ENCODE results near the gene CEMP1. TPM values are rescaled to one million over a fixed set of nuclear protein-coding genes. Genes with fewer than 3 reads are reported as not detected.

Gene CEMP1
- polyA plus RNA-seq, 1 experiment = not detected

- DNase-seq (ENCODE audit: low read depth) = no peak
- Histone ChIP-seq H3K36me3 (ENCODE audit: control insufficient read depth, insufficient read depth, low read length) (peaks cover 23% of the 10 kb centered on the region), H3K4me3 (ENCODE audit: low read depth, low read length) (no peak overlapping the region), H3K27me3 (ENCODE audit: control insufficient read depth, insufficient read depth, low read length) (no peaks in the 10 kb centered on the region)
- TF ChIP-seq, protein P1, sequence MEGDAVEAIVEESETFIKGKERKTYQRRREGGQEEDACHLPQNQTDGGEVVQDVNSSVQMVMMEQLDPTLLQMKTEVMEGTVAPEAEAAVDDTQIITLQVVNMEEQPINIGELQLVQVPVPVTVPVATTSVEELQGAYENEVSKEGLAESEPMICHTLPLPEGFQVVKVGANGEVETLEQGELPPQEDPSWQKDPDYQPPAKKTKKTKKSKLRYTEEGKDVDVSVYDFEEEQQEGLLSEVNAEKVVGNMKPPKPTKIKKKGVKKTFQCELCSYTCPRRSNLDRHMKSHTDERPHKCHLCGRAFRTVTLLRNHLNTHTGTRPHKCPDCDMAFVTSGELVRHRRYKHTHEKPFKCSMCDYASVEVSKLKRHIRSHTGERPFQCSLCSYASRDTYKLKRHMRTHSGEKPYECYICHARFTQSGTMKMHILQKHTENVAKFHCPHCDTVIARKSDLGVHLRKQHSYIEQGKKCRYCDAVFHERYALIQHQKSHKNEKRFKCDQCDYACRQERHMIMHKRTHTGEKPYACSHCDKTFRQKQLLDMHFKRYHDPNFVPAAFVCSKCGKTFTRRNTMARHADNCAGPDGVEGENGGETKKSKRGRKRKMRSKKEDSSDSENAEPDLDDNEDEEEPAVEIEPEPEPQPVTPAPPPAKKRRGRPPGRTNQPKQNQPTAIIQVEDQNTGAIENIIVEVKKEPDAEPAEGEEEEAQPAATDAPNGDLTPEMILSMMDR (IDR thresholded peaks at IDR 0.05; ENCODE audit: insufficient read depth, low read depth, low read length) = no peak
- ChIA-PET CTCF (interaction anchor here (0.6 to 3.2 kb wide), 3 partner anchors 9 to 239 kb away, joined by 3 to 19 read pairs (median 4); no protein-coding TSS in a partner anchor), POLR2A (no interaction called here)
Measured at GRCh38 chr16:2492292-2492691, 38.9 kb downstream of the CEMP1 start.

DNA sequence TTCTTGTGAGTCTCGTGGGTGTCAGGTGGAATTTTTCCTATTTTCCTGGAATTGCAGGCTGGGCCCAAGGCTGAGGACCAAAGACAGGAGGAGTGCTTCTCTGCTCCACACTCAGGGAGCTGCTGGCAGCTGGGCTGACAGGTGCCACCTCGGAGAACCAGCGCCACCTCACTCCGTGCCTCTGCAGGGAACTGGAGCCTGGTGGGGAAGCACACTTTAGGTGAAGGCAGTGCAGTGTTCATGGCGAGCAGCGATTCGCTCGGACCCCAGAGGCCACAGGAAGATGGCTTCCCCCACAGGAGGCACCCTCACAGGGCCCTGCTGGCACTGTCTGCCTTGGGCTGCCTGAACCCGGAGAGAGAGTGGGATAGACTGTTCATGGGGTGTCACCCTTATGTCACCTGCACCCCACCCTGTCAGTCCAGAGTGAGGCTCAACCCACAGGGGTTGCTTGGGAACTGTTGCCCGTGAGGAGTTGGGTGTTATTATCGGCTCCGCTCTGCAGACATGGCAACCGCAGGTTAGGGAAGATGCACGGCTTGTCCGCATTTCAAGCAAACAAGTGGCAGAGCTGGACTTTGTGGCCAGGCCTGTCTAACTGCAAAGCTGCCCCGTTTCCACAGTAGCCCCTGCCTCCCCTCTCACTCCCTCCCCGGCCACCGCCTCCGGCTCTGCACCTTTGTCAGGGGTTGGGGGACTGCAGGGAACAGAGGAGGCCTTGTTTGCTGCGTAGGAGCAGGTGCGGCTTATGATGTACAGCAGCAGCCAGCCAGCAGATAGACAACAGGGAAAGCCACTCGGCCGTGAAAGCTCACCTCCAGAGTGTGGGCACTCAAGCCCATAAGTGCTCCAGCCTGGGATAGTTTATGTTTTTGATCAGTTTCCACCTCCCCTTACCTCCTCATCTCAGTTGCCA is 40.8 kb downstream of the CEMP1 start:
- no peak for DNase-seq (ENCODE audit: low read depth)
- CTCF ChIA-PET = interaction anchor here (0.5 to 3.2 kb wide), 3 partner anchors 11 to 243 kb away, joined by 3 to 19 read pairs (median 4); partner anchors contain the start of gene ECI1
- Histone ChIP-seq H3K27me3 (ENCODE audit: control insufficient read depth, insufficient read depth, low read length) (no peaks in the 10 kb centered on the region), H3K4me3 (ENCODE audit: low read depth, low read length) (no peak overlapping the region), H3K36me3 (ENCODE audit: control insufficient read depth, insufficient read depth, low read length) (peaks cover 15% of the 10 kb centered on the region)
- TF ChIP-seq, protein P1 (IDR thresholded peaks at IDR 0.05; ENCODE audit: insufficient read depth, low read depth, low read length) = no peak
- POLR2A ChIA-PET = no interaction called here

DNA sequence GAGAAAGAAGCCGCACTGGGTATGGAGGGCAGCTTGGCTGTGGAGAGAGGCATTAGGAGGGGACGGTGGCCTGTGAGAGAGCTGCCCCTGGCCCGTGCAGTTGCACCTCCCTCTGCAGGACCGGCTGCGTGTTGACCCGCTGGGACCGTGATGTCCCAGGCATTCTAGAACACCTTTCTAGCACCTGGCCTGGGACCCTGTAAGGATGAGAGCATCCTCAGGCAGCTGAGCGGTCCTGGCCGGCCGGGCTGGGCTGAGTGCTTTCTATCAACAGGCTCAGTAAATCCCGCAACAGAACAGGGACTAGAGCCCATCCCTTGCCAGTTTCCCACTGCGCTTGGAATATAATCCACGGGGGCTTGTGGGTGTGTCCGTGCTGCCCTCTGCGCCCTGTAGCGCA is 41.6 kb downstream of the CEMP1 start:
- Histone ChIP-seq H3K36me3 (ENCODE audit: control insufficient read depth, insufficient read depth, low read length) (peaks cover 15% of the 10 kb centered on the region), H3K27me3 (ENCODE audit: control insufficient read depth, insufficient read depth, low read length) (no peaks in the 10 kb centered on the region), H3K4me3 (ENCODE audit: low read depth, low read length) (no peak overlapping the region)
- CTCF ChIA-PET = interaction anchor here (0.5 to 8.3 kb wide), 4 partner anchors 12 to 242 kb away, joined by 3 to 63 read pairs (median 4); partner anchors contain the start of genes ECI1 and TBC1D24
- TF ChIP-seq, protein P1 (IDR thresholded peaks at IDR 0.05; ENCODE audit: insufficient read depth, low read depth, low read length) = no peak
- POLR2A ChIA-PET = no interaction called here
- no peak for DNase-seq (ENCODE audit: low read depth)

- CTCF ChIA-PET = interaction anchor here (1.1 to 8.3 kb wide), 3 partner anchors 13 to 148 kb away, joined by 3 to 63 read pairs (median 4); no protein-coding TSS in a partner anchor
- no peak for DNase-seq (ENCODE audit: low read depth)
Measured at GRCh38 chr16:2487903-2488531, 43.2 kb downstream of the CEMP1 start.

More at GRCh38 chr16:2487903-2488531, 43.2 kb downstream of the CEMP1 start:
- POLR2A ChIA-PET = interaction anchor here (0.6 kb wide), 1 partner anchor 28 kb away, joined by 5 read pairs; the partner anchor contains the start of gene TEDC2
- no peaks in the 10 kb centered on the region for H3K27me3 ChIP-seq (ENCODE audit: control insufficient read depth, insufficient read depth, low read length)
- TF ChIP-seq, protein P1 (IDR thresholded peaks at IDR 0.05; ENCODE audit: insufficient read depth, low read depth, low read length) = no peak
- no peak overlapping the region for H3K4me3 ChIP-seq (ENCODE audit: low read depth, low read length)
- H3K36me3 ChIP-seq (ENCODE audit: control insufficient read depth, insufficient read depth, low read length) = peaks cover 15% of the 10 kb centered on the region

Measured in BJ (cell line).